GM19372 (cell line): Measurements from ENCODE around the gene CCDC183.
"Not testable (repeated sequence)": the region's sequence is repeated elsewhere in the genome, so short reads cannot be mapped to it uniquely, and the experiment has no call there.

Experiments used
- ATAC-seq: cut with Tn5 transposase; IDR thresholded peaks from one replicate; pipeline ENCODE4 v1.9.1; 2021; ENCODE audit warnings: mild to moderate bottlenecking, low read depth, moderate library complexity; ENCODE audit not compliant: unreplicated experiment

Gene CCDC183

GRCh38 chr9:136799079-136799853, 3.1 kb downstream of the CCDC183 start:
- no peak for ATAC-seq

- no peak for ATAC-seq
These were observed 3.9 kb downstream of the CCDC183 start for GRCh38 chr9:136799854-136800657.

GRCh38 chr9:136802321-136802720, 6.2 kb downstream of the CCDC183 start:
- no peak for ATAC-seq

DNA sequence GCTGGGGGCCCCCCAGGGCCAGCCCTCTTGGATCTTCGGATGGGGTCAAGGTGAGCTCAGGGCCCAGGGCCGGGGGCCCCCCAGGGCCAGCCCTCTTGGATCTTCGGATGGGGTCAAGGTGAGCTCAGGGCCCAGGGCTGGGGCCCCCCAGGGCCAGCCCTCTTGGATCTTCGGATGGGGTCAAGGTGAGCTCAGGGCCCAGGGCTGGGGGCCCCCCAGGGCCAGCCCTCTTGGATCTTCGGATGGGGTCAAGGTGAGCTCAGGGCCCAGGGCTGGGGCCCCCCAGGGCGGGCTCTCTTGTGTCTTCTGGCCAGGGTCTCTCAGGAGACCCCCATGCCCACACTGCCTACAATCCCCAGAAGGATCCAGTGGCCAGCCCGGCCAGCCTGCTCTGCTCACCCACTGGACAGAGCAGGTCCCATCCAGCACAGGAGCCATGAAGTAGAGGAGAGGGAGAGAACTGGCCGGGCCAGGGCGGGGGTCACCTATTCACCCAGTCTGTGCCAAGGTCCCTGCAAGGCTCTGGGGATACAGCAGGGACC, 6.9 kb downstream of the CCDC183 start:
- not testable (repeated sequence) for ATAC-seq

- ATAC-seq = no peak
These were observed 7.7 kb downstream of the CCDC183 start for GRCh38 chr9:136803551-136804508.

DNA sequence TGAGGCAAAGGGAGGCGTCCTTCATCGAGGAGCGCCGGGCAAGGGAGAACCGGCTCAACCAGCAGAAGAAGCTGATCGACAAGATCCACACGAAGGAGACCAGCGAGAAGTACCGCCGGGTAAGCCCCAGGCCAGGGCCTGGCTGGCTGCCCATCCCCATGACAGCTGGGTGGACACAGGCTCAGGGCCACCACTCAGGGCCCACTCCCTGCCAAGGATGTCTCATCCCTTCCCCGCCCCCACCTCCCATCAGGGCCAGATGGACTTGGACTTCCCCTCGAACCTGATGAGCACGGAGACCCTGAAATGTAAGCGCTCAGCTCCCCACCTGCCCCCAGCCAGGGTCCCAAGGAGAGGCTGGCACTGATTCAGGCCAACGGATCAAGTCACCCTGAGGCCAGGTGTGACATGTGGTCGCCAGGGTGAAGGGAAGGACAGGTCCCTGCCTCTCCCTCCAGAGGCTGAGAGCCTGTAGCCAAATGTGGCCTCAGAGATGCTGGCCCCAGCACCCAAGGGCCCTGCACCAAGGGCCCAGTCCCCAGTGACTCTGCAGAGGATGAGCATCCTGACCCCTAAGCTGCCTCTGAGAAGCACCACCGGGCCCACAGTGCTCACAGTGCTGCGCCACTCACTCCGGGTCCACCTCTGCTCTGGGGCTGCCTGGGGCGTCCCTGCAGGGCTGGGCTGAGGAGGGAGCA, 8.5 kb downstream of the CCDC183 start:
- ATAC-seq = no peak

- ATAC-seq = no peak
These were observed 9.1 kb downstream of the CCDC183 start for GRCh38 chr9:136805207-136805740.

- ATAC-seq = no peak
These were observed 9.9 kb downstream of the CCDC183 start for GRCh38 chr9:136806067-136806466.

DNA sequence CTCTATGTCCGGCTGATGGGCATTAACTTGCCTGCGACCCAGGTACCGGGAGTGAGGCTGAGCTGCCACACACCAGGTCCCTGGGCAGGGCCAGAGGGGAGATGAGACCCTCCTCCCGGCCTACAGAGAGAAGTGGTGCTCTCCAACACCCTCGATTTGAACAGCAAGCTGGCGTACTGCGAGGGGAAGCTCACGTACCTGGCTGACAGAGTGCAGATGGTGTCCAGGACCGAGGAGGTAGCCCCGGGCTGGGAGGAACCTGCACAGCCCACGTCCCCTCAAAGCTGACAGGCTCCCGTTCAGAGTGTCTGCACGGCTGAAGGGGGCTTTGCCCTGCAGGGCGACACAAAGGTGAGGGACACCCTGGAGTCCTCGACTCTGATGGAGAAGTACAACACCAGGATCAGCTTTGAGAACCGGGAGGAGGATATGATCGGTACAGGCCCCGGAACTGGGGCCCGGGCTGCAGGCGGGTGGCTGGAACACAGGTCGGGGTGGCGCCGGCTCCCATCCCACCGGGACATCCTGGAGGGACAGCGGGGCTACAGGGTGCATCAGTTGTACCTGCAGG, 10.6 kb downstream of the CCDC183 start:
- no peak for ATAC-seq

DNA sequence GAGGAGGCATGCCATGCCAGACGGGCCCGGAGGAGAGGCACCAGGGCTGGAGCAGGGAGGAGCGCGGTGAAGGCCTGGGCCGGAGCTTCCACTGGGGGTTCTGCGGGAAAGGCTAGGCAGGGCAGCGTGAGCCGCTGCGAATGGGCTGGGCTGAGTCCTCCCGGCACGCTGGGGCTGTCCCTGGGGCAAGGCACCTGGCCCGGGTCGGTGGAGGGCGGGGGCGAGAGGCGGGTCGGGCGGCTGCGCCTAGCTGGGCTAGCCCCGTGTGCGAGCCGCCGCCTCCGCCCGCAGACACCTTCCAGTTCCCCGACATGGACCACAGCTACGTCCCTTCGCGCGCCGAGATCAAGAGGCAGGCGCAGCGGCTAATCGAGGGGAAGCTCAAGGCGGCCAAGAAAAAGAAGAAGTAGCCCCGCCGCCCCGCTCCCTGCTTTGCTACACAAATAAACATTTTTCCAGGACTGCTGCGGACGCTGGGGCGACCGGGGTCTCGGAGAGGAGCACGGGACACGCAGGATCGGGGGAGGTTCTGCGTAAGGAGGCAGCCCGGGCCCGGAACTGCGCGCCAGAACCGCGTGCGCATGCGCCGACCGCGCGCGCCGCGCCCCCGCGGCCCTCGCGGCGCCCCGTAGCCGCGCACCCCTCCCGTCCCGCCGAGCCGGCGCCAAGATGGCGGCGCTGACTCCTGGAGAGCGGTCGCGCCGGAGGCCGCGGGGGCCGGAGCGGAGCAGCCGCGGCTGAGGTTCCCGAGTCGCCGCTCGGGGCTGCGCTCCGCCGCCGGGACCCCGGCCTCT, 11.3 kb downstream of the CCDC183 start, which contains the start of gene RABL6:
Gene RABL6 (plus strand): TSS at position 668 of the 794 bp plus-strand sequence. CDS start 249 bp downstream, outside the sequence.
- ATAC-seq = peak; percentile 79

- ATAC-seq = peak; percentile 26
These were observed 12.1 kb downstream of the CCDC183 start for GRCh38 chr9:136808075-136808805.

GRCh38 chr9:136808806-136809158, 12.6 kb downstream of the CCDC183 start:
- no peak for ATAC-seq

DNA sequence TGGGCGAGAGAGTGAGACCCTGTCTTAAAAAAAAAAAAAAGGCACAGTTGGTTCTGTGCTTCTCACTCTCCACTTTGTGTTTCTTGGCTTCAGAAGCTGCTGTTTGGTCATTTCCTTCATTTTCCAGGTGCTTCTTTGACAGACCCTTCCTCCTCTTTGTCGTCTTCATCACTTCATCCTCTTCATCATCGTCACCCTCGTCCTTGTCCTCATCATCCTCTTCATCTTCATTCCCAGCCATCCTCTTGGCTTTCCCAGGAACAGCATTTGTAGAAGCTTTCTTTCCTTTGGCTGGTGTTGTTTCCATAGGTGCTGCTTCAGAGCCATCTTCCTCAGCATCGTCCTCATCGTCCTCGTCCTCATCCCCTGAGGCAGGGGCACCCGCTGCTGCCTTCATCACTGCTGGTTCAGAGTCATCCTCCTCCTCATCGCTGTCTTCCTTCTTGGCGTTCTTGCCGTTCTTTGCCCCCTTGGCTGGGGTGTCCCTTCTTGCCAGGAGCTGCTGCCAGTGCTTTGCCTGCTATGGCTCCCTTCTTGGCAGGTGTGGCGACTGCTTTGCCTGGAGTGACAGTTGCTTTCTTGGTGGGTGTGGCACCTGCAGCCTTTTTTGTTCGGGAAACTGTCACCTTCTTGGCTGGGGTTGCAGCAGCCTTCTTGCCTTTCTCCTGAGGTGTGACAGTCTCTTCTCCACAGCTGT, 18.7 kb downstream of the CCDC183 start:
- ATAC-seq = no peak

- no peak for ATAC-seq
These were observed 19.3 kb downstream of the CCDC183 start for GRCh38 chr9:136815422-136815782.

GRCh38 chr9:136820971-136821825, 25.1 kb downstream of the CCDC183 start:
- ATAC-seq = no peak

DNA sequence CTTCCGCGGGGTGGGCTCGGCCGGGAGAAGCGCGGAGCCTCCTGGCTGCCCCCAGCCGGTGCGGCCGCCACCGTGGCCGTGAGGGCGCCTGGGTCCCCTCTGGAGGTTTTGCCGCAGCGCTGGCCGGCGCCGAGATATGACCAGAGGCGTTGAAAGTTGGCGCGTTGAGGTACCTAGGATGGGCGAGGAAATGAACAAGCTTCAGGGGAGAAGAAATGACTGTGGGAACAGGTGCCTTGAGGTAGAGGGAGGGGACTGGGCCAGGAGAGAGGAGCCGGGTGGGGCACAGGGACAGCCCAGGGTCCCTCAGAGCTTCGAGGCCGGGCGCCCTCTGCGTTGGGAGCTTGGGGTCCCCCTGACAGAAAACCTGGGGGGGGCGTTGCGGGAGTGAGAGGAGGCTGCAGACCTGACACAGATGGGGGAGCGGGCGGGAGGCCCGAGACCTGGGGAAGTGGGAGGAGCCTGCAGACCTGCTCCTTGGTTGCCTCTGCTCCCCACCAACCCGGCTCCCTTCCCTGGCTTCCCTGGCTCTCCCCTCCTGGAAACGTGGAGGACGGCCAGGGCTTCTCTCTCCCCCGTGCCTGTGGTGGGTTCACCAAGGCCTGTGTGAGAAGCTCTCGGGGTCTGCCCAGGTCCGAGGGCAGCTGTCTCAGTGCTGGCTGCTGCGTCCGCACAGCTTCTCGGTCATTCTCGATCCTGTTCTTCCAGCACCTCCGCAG, 25.8 kb downstream of the CCDC183 start:
- ATAC-seq = no peak
